SU-DHL-6 (cell line): ENCODE data around the gene CHST10.

Source experiments
- EZH2phosphoT487 ChIP-seq: fragments of 200-600 bp; sonication (generic), shearing (Covaris generic); conservative IDR thresholded peaks from 2 replicates; pipeline ENCODE4 v1.6.1; 2018; ENCODE audit warnings: mild to moderate bottlenecking, antibody characterized with exemption, low read length, moderate library complexity, mixed read lengths
- TF ChIP-seq, protein P1 (sequence below): fragments of 200-600 bp; sonication (generic); IDR thresholded peaks from one replicate; pipeline ENCODE4 v1.5.1; 2017; ENCODE audit warnings: antibody characterized with exemption, mild to moderate bottlenecking, low read length, moderate library complexity; ENCODE audit not compliant: insufficient read depth, poor library complexity, severe bottlenecking

DNA sequence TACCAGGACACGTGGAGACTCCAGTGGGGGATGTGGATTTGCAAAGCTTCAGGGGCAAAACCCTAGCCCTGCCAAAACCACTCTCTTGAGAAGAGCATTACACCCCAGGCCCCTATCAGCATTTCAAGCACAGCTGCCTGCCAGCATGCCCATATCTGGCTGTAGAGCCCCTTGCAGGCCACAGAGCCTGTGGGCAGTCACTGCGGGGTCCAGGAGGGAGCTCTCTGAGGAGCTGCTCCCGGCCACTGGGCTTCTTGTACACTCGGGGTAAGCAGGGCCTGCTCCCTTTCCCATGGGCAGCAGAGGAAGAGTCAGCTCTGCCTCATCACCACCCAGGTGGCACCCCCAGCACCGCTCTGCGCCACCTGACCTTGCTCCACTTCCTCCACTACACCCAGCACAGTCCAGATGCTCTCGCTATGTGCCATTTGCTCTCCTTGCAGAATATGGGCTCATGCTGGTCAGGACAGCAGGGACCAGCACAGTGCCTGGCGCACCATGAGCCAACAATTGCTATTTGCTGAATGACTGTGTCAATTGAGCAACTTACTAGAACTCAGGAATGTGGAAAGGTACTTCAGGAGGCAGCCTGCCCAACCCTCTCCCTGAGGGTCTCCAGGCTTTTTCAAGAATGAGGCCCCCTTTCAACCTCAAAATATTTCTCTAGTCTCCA, 7.4 kb downstream of the CHST10 start:
- TF ChIP-seq, protein P1, sequence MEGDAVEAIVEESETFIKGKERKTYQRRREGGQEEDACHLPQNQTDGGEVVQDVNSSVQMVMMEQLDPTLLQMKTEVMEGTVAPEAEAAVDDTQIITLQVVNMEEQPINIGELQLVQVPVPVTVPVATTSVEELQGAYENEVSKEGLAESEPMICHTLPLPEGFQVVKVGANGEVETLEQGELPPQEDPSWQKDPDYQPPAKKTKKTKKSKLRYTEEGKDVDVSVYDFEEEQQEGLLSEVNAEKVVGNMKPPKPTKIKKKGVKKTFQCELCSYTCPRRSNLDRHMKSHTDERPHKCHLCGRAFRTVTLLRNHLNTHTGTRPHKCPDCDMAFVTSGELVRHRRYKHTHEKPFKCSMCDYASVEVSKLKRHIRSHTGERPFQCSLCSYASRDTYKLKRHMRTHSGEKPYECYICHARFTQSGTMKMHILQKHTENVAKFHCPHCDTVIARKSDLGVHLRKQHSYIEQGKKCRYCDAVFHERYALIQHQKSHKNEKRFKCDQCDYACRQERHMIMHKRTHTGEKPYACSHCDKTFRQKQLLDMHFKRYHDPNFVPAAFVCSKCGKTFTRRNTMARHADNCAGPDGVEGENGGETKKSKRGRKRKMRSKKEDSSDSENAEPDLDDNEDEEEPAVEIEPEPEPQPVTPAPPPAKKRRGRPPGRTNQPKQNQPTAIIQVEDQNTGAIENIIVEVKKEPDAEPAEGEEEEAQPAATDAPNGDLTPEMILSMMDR = no peak
- no peak for TF ChIP-seq EZH2phosphoT487
